A673 (cell line): Measurements from ENCODE around the gene GPR142. TPM values are rescaled to one million over a fixed set of nuclear protein-coding genes. Genes with fewer than 3 reads are reported as not detected.

Experiments used
- Bru-seq: library from RNA; stranded (reverse); fragments of 400-500 nt; gene quantifications from one replicate; lab custom pipeline; 2021; lab: Mats Ljungman, UMichigan
- BruChase-seq, 2 experiments: library from RNA; stranded (reverse); fragments of 400-500 nt; gene quantifications; one replicate each; lab custom pipeline; 2021; lab: Mats Ljungman, UMichigan
- BruUV-seq: library from RNA; stranded (reverse); fragments of 400-500 nt; replicated peaks from 2 replicates; lab custom pipeline; 2021; lab: Mats Ljungman, UMichigan
- CTCF ChIA-PET: fragments of 300-600 bp; sonication (Branson Sonifier 250); formaldehyde crosslinking; loops from one replicate; lab custom pipeline; 2022; ENCODE audit warnings: antibody characterized with exemption; lab: Charles Lee
- POLR2A ChIA-PET: fragments of 300-600 bp; sonication (Branson Sonifier 250); formaldehyde crosslinking; loops from one replicate; lab custom pipeline; 2022; ENCODE audit warnings: antibody characterized with exemption; ENCODE audit not compliant: low non-redundant PET; lab: Charles Lee
- DNase-seq: peaks from one replicate; pipeline ENCODE4 v3.0.0-alpha.2; 2015; ENCODE audit warnings: low spot score
- H3K27ac ChIP-seq: fragments of 200-600 bp; sonication (generic); 2 replicates; pipeline ENCODE4 v1.5.1; 2016; ENCODE audit warnings: mixed run types, low read depth, mild to moderate bottlenecking, mixed read lengths, antibody characterized with exemption, low read length; ENCODE audit not compliant: poor library complexity, severe bottlenecking
- H3K27me3 ChIP-seq: fragments of 200-600 bp; sonication (generic); replicated peaks from 2 replicates; pipeline ENCODE4 v1.6.1; 2017; ENCODE audit warnings: mixed run types, low read depth, mild to moderate bottlenecking, mixed read lengths, antibody characterized with exemption, low read length; ENCODE audit not compliant: insufficient read depth, poor library complexity
- H3K36me3 ChIP-seq: fragments of 200-600 bp; sonication (generic); 2 replicates; pipeline ENCODE4 v1.6.1; 2016; ENCODE audit warnings: mixed run types, mild to moderate bottlenecking, mixed read lengths, antibody characterized with exemption, low read length; ENCODE audit not compliant: insufficient read depth, poor library complexity, severe bottlenecking
- H3K4me1 ChIP-seq: fragments of 200-600 bp; sonication (generic); 2 replicates; pipeline ENCODE4 v1.6.1; 2017; ENCODE audit warnings: mixed run types, mild to moderate bottlenecking, mixed read lengths, antibody characterized with exemption, low read length; ENCODE audit not compliant: insufficient read depth, poor library complexity, severe bottlenecking
- H3K4me3 ChIP-seq: fragments of 200-600 bp; sonication (generic); 2 replicates; pipeline ENCODE4 v1.5.1; 2016; ENCODE audit warnings: low read depth, mixed run types, mild to moderate bottlenecking, mixed read lengths, low read length; ENCODE audit not compliant: poor library complexity, severe bottlenecking
- H3K9me3 ChIP-seq: fragments of 200-600 bp; sonication (generic); 2 replicates; pipeline ENCODE4 v1.6.1; 2016; ENCODE audit warnings: mixed run types, low read depth, mild to moderate bottlenecking, mixed read lengths, antibody characterized with exemption, low read length; ENCODE audit not compliant: poor library complexity, severe bottlenecking
- CTCF ChIP-seq: fragments of 300-800, 200-600 bp; sonication (generic); conservative IDR thresholded peaks from 2 replicates; pipeline ENCODE4 v1.5.1; 2017; ENCODE audit warnings: low read depth, mild to moderate bottlenecking, antibody characterized with exemption, low read length, moderate library complexity, mixed read lengths
- EZH2 ChIP-seq: fragments of 200-600 bp; sonication (generic); IDR thresholded peaks from 2 replicates; pipeline ENCODE4 v1.6.1; 2017; ENCODE audit warnings: borderline replicate concordance, low read depth, mild to moderate bottlenecking, mixed read lengths, antibody characterized with exemption, low read length; ENCODE audit not compliant: poor library complexity, severe bottlenecking
- intact Hi-C: fragments of 100-400 bp; cut with micrococcal nuclease; formaldehyde crosslinking; loops from one replicate; pipeline ENCODE4 v1.10.0; 2022; ENCODE audit not compliant: unreplicated experiment
- long read RNA-seq: library from polyadenylated mRNA; stranded (forward); transcript quantifications from one replicate; pipeline ENCODE4 v2.0.0, GENCODE V29; 2022
- total RNA-seq: library from RNA; stranded (reverse); gene quantifications from 2 replicates; pipeline ENCODE4 v1.2.3, GENCODE V29; 2021

The GPR142 gene
- 0.24 and 0.68 TPM in 2 replicates for total RNA-seq
- Bru-seq, nascent RNA = not detected
- BruChase-seq, experiment 1, labeled RNA remaining after a 2-hour chase = percentile 20 among the genes with signal in this experiment
- BruChase-seq, experiment 2, labeled RNA remaining after a 6-hour chase = percentile 19 among the genes with signal in this experiment
- long read RNA-seq = 0 reads

GRCh38 chr17:74367206-74367605 is at the start of gene GPR142:
GPR142 (plus strand) TSS chr17:74367506; CDS start chr17:74369541, 2,035 bp downstream.
- TF ChIP-seq EZH2 (no peak), CTCF (no peak)
- BruUV-seq = no TSS peak
- intact Hi-C loops = loop anchor here (10.0 kb wide), 1 partner anchor 238 kb away; no protein-coding TSS in a partner anchor
- CTCF ChIA-PET = interaction anchor here (0.9 to 2.2 kb wide), 7 partner anchors 7 to 236 kb away, joined by 3 to 11 read pairs (median 4); no protein-coding TSS in a partner anchor
- Histone ChIP-seq H3K36me3 (no peaks in the 10 kb centered on the region), H3K4me3 (no peak within 1 kb of the TSS), H3K27me3 (no peaks in the 10 kb centered on the region), H3K9me3 (no peaks in the 10 kb centered on the region), H3K27ac (no peak within 1 kb of the TSS), H3K4me1 (peaks cover 26% of the 10 kb centered on the region)
- POLR2A ChIA-PET = no interaction called here
- DNase-seq = no peak

- intact Hi-C loops = no loop called here
These were observed 48.9 kb upstream of the GPR142 start for GRCh38 chr17:74318391-74318790.

GRCh38 chr17:74324521-74324920 is 42.8 kb upstream of the GPR142 start:
- H3K27ac ChIP-seq = no peak overlapping the region
- ChIA-PET CTCF (no interaction called here), POLR2A (no interaction called here)
- no peaks in the 10 kb centered on the region for H3K9me3 ChIP-seq
- no peak overlapping the region for H3K4me3 ChIP-seq
- TF ChIP-seq CTCF = no peak
- TF ChIP-seq EZH2 = no peak
- H3K27me3 ChIP-seq = peaks cover 18% of the 10 kb centered on the region
- peaks cover 9% of the 10 kb centered on the region for H3K4me1 ChIP-seq
- BruUV-seq = no TSS peak
- no peak for DNase-seq
- intact Hi-C loops = no loop called here
- H3K36me3 ChIP-seq = no peaks in the 10 kb centered on the region

More at GRCh38 chr17:74318391-74318790, 48.9 kb upstream of the GPR142 start:
- BruUV-seq = no TSS peak
- Histone ChIP-seq H3K4me3 (no peak overlapping the region), H3K36me3 (no peaks in the 10 kb centered on the region), H3K9me3 (no peaks in the 10 kb centered on the region), H3K27me3 (peaks cover 9% of the 10 kb centered on the region), H3K4me1 (no peaks in the 10 kb centered on the region), H3K27ac (no peak overlapping the region)
- CTCF ChIA-PET = interaction anchor here (0.8 kb wide), 1 partner anchor 15 kb away, joined by 3 read pairs; no protein-coding TSS in a partner anchor
- POLR2A ChIA-PET = no interaction called here
- TF ChIP-seq CTCF (no peak), EZH2 (no peak)
- no peak for DNase-seq
